Hematopoietic multipotent progenitor cell treated with erythropoietin and hydrocortisone succinate and interleukin-3 and kit ligand, for 8 days (in vitro differentiated cells): ENCODE measurements around the gene OR5B3.
"Not testable (repeated sequence)": the region's sequence is repeated elsewhere in the genome, so short reads cannot be mapped to it uniquely, and the experiment has no call there.

Source experiments
- DNase-seq: peaks from one replicate; pipeline ENCODE4 v3.0.0-alpha.2; 2015

Gene OR5B3

GRCh38 chr11:58406774-58407173, at the start of gene OR5B3:
Gene OR5B3 (minus strand): TSS chr11:58406874. CDS start chr11:58403409, 3,465 bp downstream.
- DNase-seq, result no peak

DNA sequence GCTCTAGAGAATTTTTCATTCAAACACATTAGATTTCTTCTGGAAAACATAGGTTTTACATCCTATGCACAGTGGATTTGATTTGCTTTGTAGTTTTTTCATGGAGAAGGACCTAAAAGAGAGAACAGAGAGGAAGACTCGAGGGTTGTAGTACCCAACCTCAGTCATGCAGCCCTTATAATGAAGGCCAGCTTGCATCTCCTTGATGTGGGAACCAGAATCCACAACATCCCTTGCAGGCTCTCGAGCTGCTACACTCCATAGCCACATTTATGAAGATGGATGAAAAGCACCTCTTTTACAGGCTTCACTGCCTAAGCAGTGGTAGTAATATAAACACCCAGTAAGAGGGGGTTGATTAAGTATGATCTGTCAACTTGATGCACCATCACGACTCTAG, 44.9 kb upstream of the OR5B3 start:
- DNase-seq, result no peak

DNA sequence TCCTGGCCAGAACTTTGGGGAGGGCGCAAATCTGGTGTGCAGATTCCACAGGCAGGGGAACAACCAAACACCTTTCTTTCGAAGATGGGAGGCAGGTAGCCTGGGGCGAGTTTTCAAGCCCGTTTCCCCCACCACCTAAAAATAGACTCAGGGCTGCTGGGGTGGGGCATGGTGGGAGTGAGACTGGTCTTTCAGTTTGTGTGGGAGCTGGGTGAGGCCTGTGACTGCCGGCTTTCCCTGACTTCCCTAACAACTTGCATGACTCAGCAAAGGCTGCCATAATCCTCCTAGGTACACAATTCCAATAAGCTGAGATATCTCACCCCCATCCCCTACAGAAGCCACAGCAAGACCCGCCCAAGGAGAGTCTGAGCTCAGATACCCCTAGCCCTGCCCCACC, 39.6 kb upstream of the OR5B3 start:
- DNase-seq, result no peak

DNA sequence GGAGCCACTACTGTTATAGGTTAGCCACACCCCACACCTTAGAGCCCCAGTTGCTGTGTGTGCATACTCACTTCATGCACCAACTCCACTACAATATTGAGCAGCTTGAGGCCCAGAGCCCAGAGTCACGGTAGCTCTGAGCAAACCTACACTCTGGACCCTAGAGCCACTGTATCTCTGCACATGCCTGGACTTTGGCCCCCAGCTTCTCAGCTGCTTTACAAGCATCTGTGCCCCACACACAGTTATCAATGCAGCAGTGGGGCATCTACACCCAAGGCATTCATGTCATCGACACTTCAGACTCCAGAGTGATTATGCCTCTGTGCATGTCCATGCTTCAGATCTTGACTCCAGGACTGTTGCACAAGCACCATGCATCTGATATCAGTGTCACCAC, 37.6 kb upstream of the OR5B3 start:
- DNase-seq, result no peak

- no peak for DNase-seq
Measured at GRCh38 chr11:58442136-58442535, 35.5 kb upstream of the OR5B3 start, which contains the start of gene OR5B12. Gene OR5B12 (minus strand): TSS chr11:58442236. CDS start chr11:58440151, 2,085 bp downstream.

- DNase-seq, result no peak
Measured at GRCh38 chr11:58438486-58438885, 31.8 kb upstream of the OR5B3 start.

DNA sequence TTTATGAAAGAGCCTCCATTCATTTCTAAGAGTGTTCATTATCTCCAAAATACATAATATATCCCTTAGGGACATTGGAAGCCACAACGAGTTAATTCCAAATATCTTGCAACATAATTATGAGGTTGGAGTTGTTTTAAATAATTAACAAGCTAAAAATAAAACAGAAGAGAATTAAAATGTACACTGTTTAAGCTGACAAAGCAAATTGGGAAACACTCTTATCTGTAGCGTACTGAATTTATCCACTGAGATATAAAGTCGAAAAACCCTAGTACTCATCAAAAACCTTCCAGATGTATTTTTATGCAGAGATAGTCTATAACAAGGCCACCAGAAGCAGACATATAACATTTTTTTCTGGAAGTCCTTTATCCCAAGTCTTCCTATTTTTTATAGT, 27.5 kb upstream of the OR5B3 start:
- DNase-seq, result no peak

- no peak for DNase-seq
Measured at GRCh38 chr11:58433638-58434203, 27.0 kb upstream of the OR5B3 start.

DNA sequence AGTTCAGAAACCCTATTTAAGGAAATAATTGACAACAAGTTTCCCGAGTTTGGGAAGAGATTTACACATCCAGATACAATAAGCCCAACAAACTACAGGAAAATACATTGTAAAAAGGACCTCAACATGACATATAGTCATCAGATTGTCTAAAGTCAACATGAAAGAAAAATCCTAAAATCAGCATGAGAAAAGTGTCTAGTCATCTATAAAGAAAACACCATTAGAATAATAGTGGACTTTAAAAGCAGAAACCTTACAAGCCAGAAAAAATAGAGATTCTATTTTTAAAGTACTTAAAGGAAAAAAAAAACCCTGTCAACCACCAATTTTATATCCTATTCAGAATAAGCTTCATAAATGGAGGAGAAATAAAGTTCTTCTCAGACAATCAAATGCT, 22.6 kb upstream of the OR5B3 start:
- no peak for DNase-seq

DNA sequence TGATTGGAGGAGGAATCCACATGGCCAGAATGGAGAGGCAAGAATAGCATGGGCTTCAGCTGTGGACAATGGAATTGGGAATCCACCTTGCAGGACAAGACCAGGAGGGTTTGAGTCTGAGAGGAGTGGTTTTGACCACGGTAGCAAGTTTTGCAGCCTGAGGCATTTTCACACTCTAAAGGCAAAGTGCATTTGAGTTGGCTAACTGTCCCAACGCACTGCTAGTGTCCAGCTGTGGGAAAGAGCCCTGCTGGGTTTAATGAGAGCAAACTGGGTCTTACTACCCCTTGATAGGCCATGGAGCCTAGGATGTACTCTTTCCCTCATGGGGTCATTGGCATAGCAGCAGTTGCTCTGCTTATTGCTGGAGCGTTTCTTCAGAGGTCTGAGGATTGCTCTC, 21.3 kb upstream of the OR5B3 start, which contains the start of gene OR5B2:
Gene OR5B2 (minus strand): TSS at position 101 of the 400 bp plus-strand sequence. CDS start 4,860 bp downstream, outside the sequence.
- no peak for DNase-seq

- DNase-seq, result not testable (repeated sequence)
Measured at GRCh38 chr11:58399622-58400021, 7.1 kb downstream of the OR5B3 start.

GRCh38 chr11:58395581-58395980, 11.1 kb downstream of the OR5B3 start:
- DNase-seq, result no peak

DNA sequence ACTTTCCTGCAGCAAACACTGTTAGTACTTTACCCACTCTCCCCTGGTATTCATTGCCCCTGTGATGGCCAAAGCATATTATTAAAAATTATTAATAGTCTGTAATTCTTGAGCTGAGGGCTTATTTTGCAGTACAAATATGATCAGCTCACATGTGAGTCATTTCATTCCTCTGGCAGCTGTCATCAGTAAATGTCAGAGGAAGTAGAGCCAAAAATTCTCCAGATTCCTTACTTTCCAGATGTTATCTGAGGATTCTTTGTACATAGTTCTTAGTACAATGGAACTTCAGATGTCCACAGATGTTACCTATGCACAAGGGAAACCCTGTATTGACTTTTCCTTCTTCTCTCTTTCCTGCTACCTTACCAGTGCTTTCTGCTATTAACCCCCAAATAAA, 12.5 kb downstream of the OR5B3 start:
- no peak for DNase-seq

GRCh38 chr11:58392746-58393145, 13.9 kb downstream of the OR5B3 start:
- no peak for DNase-seq

DNA sequence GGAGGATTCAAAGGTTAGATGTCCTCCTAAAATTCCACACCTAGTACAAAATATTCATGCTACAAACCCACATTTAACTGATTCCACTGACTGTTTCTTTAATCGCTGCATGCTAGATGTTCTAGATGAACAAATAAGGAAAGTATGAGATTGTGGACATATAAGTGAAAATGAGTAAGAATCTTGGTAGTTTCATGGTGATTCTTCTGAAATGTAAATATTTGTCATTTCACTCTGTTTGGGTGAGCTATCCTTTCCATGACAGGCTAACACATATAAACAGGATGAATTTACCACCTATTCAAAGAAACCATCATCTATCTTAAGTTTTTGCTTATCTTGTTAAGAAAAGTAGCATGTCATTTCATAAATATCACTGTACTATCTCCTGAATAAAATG, 14.8 kb downstream of the OR5B3 start:
- no peak for DNase-seq

GRCh38 chr11:58390551-58391063, 16.1 kb downstream of the OR5B3 start:
- DNase-seq, result no peak

- no peak for DNase-seq
Measured at GRCh38 chr11:58358969-58359368, 47.7 kb downstream of the OR5B3 start, which contains the start of gene OR5B17. Gene OR5B17 (minus strand): TSS chr11:58359069. CDS start chr11:58359069, 0 bp downstream.

DNA sequence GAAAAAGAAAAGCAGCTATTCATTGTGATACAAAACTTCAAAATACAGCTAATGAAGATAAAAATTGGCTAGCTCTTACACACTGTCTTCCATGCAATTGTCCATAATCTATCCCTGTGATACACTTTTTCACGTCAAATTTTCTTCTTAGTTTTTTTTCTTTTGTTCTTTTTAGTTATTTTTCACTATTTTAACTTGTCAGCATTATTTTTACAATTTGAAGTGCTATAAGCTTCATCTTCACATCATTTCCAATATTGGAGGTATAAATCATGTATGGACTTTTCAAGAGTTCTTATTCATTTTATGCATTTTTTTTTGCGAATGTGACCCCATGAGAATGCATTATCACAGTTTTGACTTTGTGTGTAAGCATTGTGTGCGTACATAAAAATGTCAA, 51.9 kb downstream of the OR5B3 start:
- no peak for DNase-seq
